C4-2B (cell line): Measurements from ENCODE around the gene GALNT1.

Experiments
- ZFX ChIP-seq: fragments of 450-650 bp; IDR thresholded peaks from 2 replicates; pipeline ENCODE4 v1.6.1; 2017
- TF ChIP-seq, protein P1 (sequence below): fragments of 450-650 bp; conservative IDR thresholded peaks from 2 replicates; pipeline ENCODE4 v1.5.1; 2017; ENCODE audit warnings: mild to moderate bottlenecking

DNA sequence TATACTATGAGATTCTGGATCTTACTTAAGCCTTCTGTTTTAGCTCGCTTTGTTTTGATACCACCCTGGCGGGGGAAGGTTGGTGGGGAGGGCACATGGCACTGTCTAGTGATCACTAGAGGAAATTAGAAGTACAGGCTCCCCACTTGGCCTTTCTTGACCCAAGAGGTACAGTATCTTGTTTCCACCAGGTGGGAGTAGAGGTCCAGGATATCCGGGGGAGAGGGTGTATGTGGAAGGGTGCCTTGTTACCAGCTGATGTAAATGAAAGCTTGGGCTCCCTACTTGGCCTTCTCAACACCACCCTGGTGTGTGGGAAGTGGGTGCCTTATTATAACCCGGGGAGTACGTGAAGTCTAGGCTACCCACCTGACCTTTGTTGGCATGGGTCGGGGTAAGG, 7.5 kb downstream of the GALNT1 start:
- TF ChIP-seq, protein P1, sequence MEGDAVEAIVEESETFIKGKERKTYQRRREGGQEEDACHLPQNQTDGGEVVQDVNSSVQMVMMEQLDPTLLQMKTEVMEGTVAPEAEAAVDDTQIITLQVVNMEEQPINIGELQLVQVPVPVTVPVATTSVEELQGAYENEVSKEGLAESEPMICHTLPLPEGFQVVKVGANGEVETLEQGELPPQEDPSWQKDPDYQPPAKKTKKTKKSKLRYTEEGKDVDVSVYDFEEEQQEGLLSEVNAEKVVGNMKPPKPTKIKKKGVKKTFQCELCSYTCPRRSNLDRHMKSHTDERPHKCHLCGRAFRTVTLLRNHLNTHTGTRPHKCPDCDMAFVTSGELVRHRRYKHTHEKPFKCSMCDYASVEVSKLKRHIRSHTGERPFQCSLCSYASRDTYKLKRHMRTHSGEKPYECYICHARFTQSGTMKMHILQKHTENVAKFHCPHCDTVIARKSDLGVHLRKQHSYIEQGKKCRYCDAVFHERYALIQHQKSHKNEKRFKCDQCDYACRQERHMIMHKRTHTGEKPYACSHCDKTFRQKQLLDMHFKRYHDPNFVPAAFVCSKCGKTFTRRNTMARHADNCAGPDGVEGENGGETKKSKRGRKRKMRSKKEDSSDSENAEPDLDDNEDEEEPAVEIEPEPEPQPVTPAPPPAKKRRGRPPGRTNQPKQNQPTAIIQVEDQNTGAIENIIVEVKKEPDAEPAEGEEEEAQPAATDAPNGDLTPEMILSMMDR, result no peak
- TF ChIP-seq ZFX, result no peak
